ENCODE data around the gene SAP25.

- TF ChIP-seq, protein P1, sequence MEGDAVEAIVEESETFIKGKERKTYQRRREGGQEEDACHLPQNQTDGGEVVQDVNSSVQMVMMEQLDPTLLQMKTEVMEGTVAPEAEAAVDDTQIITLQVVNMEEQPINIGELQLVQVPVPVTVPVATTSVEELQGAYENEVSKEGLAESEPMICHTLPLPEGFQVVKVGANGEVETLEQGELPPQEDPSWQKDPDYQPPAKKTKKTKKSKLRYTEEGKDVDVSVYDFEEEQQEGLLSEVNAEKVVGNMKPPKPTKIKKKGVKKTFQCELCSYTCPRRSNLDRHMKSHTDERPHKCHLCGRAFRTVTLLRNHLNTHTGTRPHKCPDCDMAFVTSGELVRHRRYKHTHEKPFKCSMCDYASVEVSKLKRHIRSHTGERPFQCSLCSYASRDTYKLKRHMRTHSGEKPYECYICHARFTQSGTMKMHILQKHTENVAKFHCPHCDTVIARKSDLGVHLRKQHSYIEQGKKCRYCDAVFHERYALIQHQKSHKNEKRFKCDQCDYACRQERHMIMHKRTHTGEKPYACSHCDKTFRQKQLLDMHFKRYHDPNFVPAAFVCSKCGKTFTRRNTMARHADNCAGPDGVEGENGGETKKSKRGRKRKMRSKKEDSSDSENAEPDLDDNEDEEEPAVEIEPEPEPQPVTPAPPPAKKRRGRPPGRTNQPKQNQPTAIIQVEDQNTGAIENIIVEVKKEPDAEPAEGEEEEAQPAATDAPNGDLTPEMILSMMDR (optimal IDR thresholded peaks at IDR 0.05 in 1 of 3, IDR thresholded peaks at IDR 0.05 in 1 of 3, conservative IDR thresholded peaks at IDR 0.05 in 1 of 3; ENCODE audit: extremely low read depth in 1 of 3, insufficient read depth in 2 of 3, low read length in 3 of 3) = no peak
- TF ChIP-seq EZH2 (IDR thresholded peaks at IDR 0.05; ENCODE audit: low read length) = no peak
These were observed 26.5 kb downstream of the SAP25 start for GRCh38 chr7:100546926-100547800.
